Measurements from ENCODE around the gene MATN1.

MATN1 gene

GRCh38 chr1:30723331-30723755, at the start of gene MATN1:
Gene MATN1 (minus strand): TSS chr1:30723585. CDS start chr1:30723551, 34 bp downstream.
- H3F3A ChIP-seq (ENCODE audit: insufficient read depth, low read length), result no peaks in the 10 kb centered on the region
- no peaks in the 10 kb centered on the region for H4K20me1 ChIP-seq (ENCODE audit: insufficient read depth, low read length)
- no peak within 1 kb of the TSS for H2AFZ ChIP-seq (ENCODE audit: low read length)
- no peaks in the 10 kb centered on the region for H3K9me2 ChIP-seq (ENCODE audit: low read depth, low read length)
- TF ChIP-seq EZH2 (IDR thresholded peaks at IDR 0.05; ENCODE audit: borderline replicate concordance, low read length), result no peak
- no peak for TF ChIP-seq CTCF (IDR thresholded peaks at IDR 0.05; ENCODE audit: low read length)
- no peaks in the 10 kb centered on the region; the same call in 1 of the 2 replicates for H3K27me3 ChIP-seq (ENCODE audit: insufficient read depth, low read length)
- H3K27ac ChIP-seq (ENCODE audit: low read depth, low read length, poor library complexity, severe bottlenecking), result no peak within 1 kb of the TSS
- no peaks in the 10 kb centered on the region for H3K36me3 ChIP-seq (ENCODE audit: insufficient read depth, low read length)
- H3K9me3 ChIP-seq (ENCODE audit: low read length), result no peaks in the 10 kb centered on the region
- H3K4me3 ChIP-seq (ENCODE audit: low read depth, low read length, poor library complexity, severe bottlenecking), result no peak within 1 kb of the TSS
- no peak within 1 kb of the TSS for H3K4me2 ChIP-seq (ENCODE audit: low read length)
- H3K4me1 ChIP-seq (ENCODE audit: insufficient read depth, low read length, severe bottlenecking), result peaks cover 5% of the 10 kb centered on the region
- no peaks in the 10 kb centered on the region for H3K79me2 ChIP-seq (ENCODE audit: insufficient read depth, low read length)
- no peak within 1 kb of the TSS for H3K9ac ChIP-seq (ENCODE audit: low read length)

- Histone ChIP-seq H3K79me2 (ENCODE audit: insufficient read depth, low read length) (no peaks in the 10 kb centered on the region), H3K4me3 (ENCODE audit: low read depth, low read length, poor library complexity, severe bottlenecking) (no peak overlapping the region), H3K9ac (ENCODE audit: low read length) (no peak overlapping the region), H3F3A (ENCODE audit: insufficient read depth, low read length) (no peaks in the 10 kb centered on the region), H3K4me1 (ENCODE audit: insufficient read depth, low read length, severe bottlenecking) (peaks cover 17% of the 10 kb centered on the region), H3K27ac (ENCODE audit: low read depth, low read length, poor library complexity, severe bottlenecking) (no peak overlapping the region), H3K27me3 (ENCODE audit: insufficient read depth, low read length) (no peaks in the 10 kb centered on the region), H3K4me2 (ENCODE audit: low read length) (no peak overlapping the region), H2AFZ (ENCODE audit: low read length) (no peak overlapping the region), H3K9me2 (ENCODE audit: low read depth, low read length) (no peaks in the 10 kb centered on the region), H4K20me1 (ENCODE audit: insufficient read depth, low read length) (no peaks in the 10 kb centered on the region), H3K36me3 (ENCODE audit: insufficient read depth, low read length) (no peaks in the 10 kb centered on the region), H3K9me3 (ENCODE audit: low read length) (no peaks in the 10 kb centered on the region)
- no peak for TF ChIP-seq CTCF (IDR thresholded peaks at IDR 0.05; ENCODE audit: low read length)
- no peak for TF ChIP-seq EZH2 (IDR thresholded peaks at IDR 0.05; ENCODE audit: borderline replicate concordance, low read length)
Measured at GRCh38 chr1:30771005-30771404, 47.6 kb upstream of the MATN1 start.

GRCh38 chr1:30770150-30770549, 46.8 kb upstream of the MATN1 start:
- Histone ChIP-seq H3K9ac (ENCODE audit: low read length) (no peak overlapping the region), H3K9me2 (ENCODE audit: low read depth, low read length) (no peaks in the 10 kb centered on the region), H3K27me3 (ENCODE audit: insufficient read depth, low read length) (no peaks in the 10 kb centered on the region), H2AFZ (ENCODE audit: low read length) (no peak overlapping the region), H4K20me1 (ENCODE audit: insufficient read depth, low read length) (no peaks in the 10 kb centered on the region), H3K4me1 (ENCODE audit: insufficient read depth, low read length, severe bottlenecking) (peaks cover 18% of the 10 kb centered on the region), H3K4me2 (ENCODE audit: low read length) (no peak overlapping the region), H3K79me2 (ENCODE audit: insufficient read depth, low read length) (no peaks in the 10 kb centered on the region), H3K4me3 (ENCODE audit: low read depth, low read length, poor library complexity, severe bottlenecking) (no peak overlapping the region), H3K27ac (ENCODE audit: low read depth, low read length, poor library complexity, severe bottlenecking) (no peak overlapping the region), H3K9me3 (ENCODE audit: low read length) (no peaks in the 10 kb centered on the region), H3F3A (ENCODE audit: insufficient read depth, low read length) (no peaks in the 10 kb centered on the region), H3K36me3 (ENCODE audit: insufficient read depth, low read length) (no peaks in the 10 kb centered on the region)
- no peak for TF ChIP-seq EZH2 (IDR thresholded peaks at IDR 0.05; ENCODE audit: borderline replicate concordance, low read length)
- no peak for TF ChIP-seq CTCF (IDR thresholded peaks at IDR 0.05; ENCODE audit: low read length)
